OCI-LY1 (cell line): ENCODE measurements around the gene DYNC1LI2.

Experiments
- EZH2 ChIP-seq: fragments of 200-600 bp; sonication (generic), shearing (Covaris generic); IDR thresholded peaks from 2 replicates; pipeline ENCODE4 v1.8.0; 2017; ENCODE audit warnings: borderline replicate concordance, mixed run types, mild to moderate bottlenecking, antibody characterized with exemption, low read length, moderate library complexity, mixed read lengths
- TF ChIP-seq, protein P1 (sequence below): fragments of 200-600 bp; sonication (generic), shearing (Covaris generic); IDR thresholded peaks from 2 replicates; pipeline ENCODE4 v1.5.1; 2017; ENCODE audit warnings: mild to moderate bottlenecking, antibody characterized with exemption, low read length, moderate library complexity, mixed read lengths

DNA sequence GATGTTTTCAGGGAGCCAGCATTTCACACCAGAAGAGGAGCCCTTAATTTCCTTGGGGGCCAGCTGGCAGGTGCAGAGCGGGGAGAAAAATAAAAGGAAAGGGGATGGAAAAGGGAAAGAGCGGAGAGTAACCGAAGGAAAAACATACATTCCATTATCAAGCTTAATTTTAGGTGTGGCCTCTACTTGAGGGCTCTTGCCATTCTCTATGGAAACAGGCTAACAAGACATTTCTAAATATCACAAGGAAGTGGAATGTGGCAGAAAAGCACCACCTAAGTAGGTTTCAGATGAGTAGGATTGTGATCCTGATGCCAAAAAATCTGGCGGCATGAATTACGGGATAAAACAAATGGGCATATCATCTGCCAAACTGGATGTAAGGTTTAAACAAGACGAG lies 970 bp upstream of the DYNC1LI2 start:
- TF ChIP-seq, protein P1, sequence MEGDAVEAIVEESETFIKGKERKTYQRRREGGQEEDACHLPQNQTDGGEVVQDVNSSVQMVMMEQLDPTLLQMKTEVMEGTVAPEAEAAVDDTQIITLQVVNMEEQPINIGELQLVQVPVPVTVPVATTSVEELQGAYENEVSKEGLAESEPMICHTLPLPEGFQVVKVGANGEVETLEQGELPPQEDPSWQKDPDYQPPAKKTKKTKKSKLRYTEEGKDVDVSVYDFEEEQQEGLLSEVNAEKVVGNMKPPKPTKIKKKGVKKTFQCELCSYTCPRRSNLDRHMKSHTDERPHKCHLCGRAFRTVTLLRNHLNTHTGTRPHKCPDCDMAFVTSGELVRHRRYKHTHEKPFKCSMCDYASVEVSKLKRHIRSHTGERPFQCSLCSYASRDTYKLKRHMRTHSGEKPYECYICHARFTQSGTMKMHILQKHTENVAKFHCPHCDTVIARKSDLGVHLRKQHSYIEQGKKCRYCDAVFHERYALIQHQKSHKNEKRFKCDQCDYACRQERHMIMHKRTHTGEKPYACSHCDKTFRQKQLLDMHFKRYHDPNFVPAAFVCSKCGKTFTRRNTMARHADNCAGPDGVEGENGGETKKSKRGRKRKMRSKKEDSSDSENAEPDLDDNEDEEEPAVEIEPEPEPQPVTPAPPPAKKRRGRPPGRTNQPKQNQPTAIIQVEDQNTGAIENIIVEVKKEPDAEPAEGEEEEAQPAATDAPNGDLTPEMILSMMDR = no peak
- no peak for TF ChIP-seq EZH2
